ENCODE measurements around the gene RNF157.

GRCh38 chr17:76199469-76199868 lies 40.8 kb downstream of the RNF157 start:
- TF ChIP-seq, protein P1, sequence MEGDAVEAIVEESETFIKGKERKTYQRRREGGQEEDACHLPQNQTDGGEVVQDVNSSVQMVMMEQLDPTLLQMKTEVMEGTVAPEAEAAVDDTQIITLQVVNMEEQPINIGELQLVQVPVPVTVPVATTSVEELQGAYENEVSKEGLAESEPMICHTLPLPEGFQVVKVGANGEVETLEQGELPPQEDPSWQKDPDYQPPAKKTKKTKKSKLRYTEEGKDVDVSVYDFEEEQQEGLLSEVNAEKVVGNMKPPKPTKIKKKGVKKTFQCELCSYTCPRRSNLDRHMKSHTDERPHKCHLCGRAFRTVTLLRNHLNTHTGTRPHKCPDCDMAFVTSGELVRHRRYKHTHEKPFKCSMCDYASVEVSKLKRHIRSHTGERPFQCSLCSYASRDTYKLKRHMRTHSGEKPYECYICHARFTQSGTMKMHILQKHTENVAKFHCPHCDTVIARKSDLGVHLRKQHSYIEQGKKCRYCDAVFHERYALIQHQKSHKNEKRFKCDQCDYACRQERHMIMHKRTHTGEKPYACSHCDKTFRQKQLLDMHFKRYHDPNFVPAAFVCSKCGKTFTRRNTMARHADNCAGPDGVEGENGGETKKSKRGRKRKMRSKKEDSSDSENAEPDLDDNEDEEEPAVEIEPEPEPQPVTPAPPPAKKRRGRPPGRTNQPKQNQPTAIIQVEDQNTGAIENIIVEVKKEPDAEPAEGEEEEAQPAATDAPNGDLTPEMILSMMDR (IDR thresholded peaks at IDR 0.05): no peak
- no peak for TF ChIP-seq POLR2A (IDR thresholded peaks at IDR 0.05)

Data from adrenal gland (tissue), 5 donors.